ENCODE measurements around the gene NENF. TPM values are rescaled to one million over a fixed set of nuclear protein-coding genes. Genes with fewer than 3 reads are reported as not detected.
A peak's percentile ranks its signal among the peaks of the same experiment; 100 is the strongest.

The NENF gene
- total RNA-seq, 1 donor from 2014 or later, result 6.8 TPM

- H3F3A ChIP-seq (ENCODE audit: low read depth), result no peaks in the 10 kb centered on the region
- peak overlapping the region; percentile 72 for H3K27ac Mint-ChIP-seq
- H3K27ac ChIP-seq, result no peak overlapping the region
- no peaks in the 10 kb centered on the region for H3K4me1 ChIP-seq
- H3K4me3 Mint-ChIP-seq, result no peak overlapping the region
- peaks cover 18% of the 10 kb centered on the region for H3K4me1 Mint-ChIP-seq
- TF ChIP-seq EZH2phosphoT487 (IDR thresholded peaks at IDR 0.05) (no peak), CTCF (IDR thresholded peaks at IDR 0.05) (no peak), EZH2 (IDR thresholded peaks at IDR 0.05) (no peak)
- no peaks in the 10 kb centered on the region for H3K27me3 ChIP-seq
- H3K4me3 ChIP-seq, result no peak overlapping the region
- H3K27me3 Mint-ChIP-seq (ENCODE audit: insufficient read depth, low read depth), result peaks cover 13% of the 10 kb centered on the region
- no peaks in the 10 kb centered on the region for H3K36me3 ChIP-seq
- no peaks in the 10 kb centered on the region for H3K9me3 ChIP-seq (ENCODE audit: low read depth)
- H3K9me3 Mint-ChIP-seq, result no peaks in the 10 kb centered on the region
- H2AFZ ChIP-seq (replicated peaks), result no peak overlapping the region
- no peaks in the 10 kb centered on the region for H4K20me1 ChIP-seq (ENCODE audit: low read depth)
- H3K4me2 ChIP-seq, result no peak overlapping the region
- no peaks in the 10 kb centered on the region for H3K36me3 Mint-ChIP-seq
- no peaks in the 10 kb centered on the region for H3K79me2 ChIP-seq (ENCODE audit: low read depth)
- H3K9ac ChIP-seq, result no peak overlapping the region
- no peak for DNase-seq (ENCODE audit: low spot score)
Observed at GRCh38 chr1:212470059-212470458, 37.3 kb downstream of the NENF start.

GRCh38 chr1:212471286-212471685 is 38.6 kb downstream of the NENF start:
- peaks cover 14% of the 10 kb centered on the region for H3K4me1 Mint-ChIP-seq
- H3K36me3 Mint-ChIP-seq, result no peaks in the 10 kb centered on the region
- H3K4me3 Mint-ChIP-seq, result no peak overlapping the region
- no peaks in the 10 kb centered on the region for H3K9me3 Mint-ChIP-seq
- Histone ChIP-seq H3K4me2 (no peak overlapping the region), H3K9me3 (ENCODE audit: low read depth) (no peaks in the 10 kb centered on the region), H3K36me3 (no peaks in the 10 kb centered on the region), H3K27ac (no peak overlapping the region), H3K9ac (no peak overlapping the region), H3K79me2 (ENCODE audit: low read depth) (no peaks in the 10 kb centered on the region), H4K20me1 (ENCODE audit: low read depth) (no peaks in the 10 kb centered on the region), H3K4me3 (no peak overlapping the region), H3F3A (ENCODE audit: low read depth) (no peaks in the 10 kb centered on the region), H3K27me3 (no peaks in the 10 kb centered on the region), H2AFZ (replicated peaks) (no peak overlapping the region), H3K4me1 (no peaks in the 10 kb centered on the region)
- H3K27ac Mint-ChIP-seq, result no peak overlapping the region
- peaks cover 16% of the 10 kb centered on the region for H3K27me3 Mint-ChIP-seq (ENCODE audit: insufficient read depth, low read depth)
- TF ChIP-seq EZH2phosphoT487 (IDR thresholded peaks at IDR 0.05) (no peak), EZH2 (IDR thresholded peaks at IDR 0.05) (no peak), CTCF (IDR thresholded peaks at IDR 0.05) (no peak)
- DNase-seq (ENCODE audit: low spot score), result no peak

GRCh38 chr1:212471891-212472675 is 39.4 kb downstream of the NENF start:
- DNase-seq (ENCODE audit: low spot score), result no peak
- TF ChIP-seq CTCF (IDR thresholded peaks at IDR 0.05), result no peak
- no peak for TF ChIP-seq EZH2phosphoT487 (IDR thresholded peaks at IDR 0.05)
- TF ChIP-seq EZH2 (IDR thresholded peaks at IDR 0.05), result no peak
- no peak overlapping the region for H3K4me2 ChIP-seq
- Mint-ChIP-seq H3K27me3 (ENCODE audit: insufficient read depth, low read depth) (peaks cover 19% of the 10 kb centered on the region), H3K36me3 (no peaks in the 10 kb centered on the region), H3K4me3 (no peak overlapping the region), H3K27ac (no peak overlapping the region), H3K4me1 (peaks cover 14% of the 10 kb centered on the region), H3K9me3 (no peaks in the 10 kb centered on the region)
- H2AFZ ChIP-seq (replicated peaks), result no peak overlapping the region
- H3K27ac ChIP-seq, result no peak overlapping the region
- H3K79me2 ChIP-seq (ENCODE audit: low read depth), result no peaks in the 10 kb centered on the region
- H3K27me3 ChIP-seq, result no peaks in the 10 kb centered on the region
- H3K36me3 ChIP-seq, result no peaks in the 10 kb centered on the region
- no peak overlapping the region for H3K4me3 ChIP-seq
- H3K4me1 ChIP-seq, result no peaks in the 10 kb centered on the region
- H3K9me3 ChIP-seq (ENCODE audit: low read depth), result no peaks in the 10 kb centered on the region
- H3F3A ChIP-seq (ENCODE audit: low read depth), result no peaks in the 10 kb centered on the region
- H3K9ac ChIP-seq, result no peak overlapping the region
- no peaks in the 10 kb centered on the region for H4K20me1 ChIP-seq (ENCODE audit: low read depth)
